GM19099 (cell line): ENCODE results near the gene NOL4L.

Source experiments
- POLR2A ChIP-seq: IDR thresholded peaks from 3 replicates; pipeline ENCODE4 v1.6.1; 2011; ENCODE audit warnings: low read depth; ENCODE audit not compliant: insufficient read length; ENCODE audit errors: extremely low read depth

The NOL4L gene

GRCh38 chr20:32607727-32608663 lies 22.9 kb upstream of the NOL4L start:
- no peak for TF ChIP-seq POLR2A

- no peak for TF ChIP-seq POLR2A
Observed at GRCh38 chr20:32607324-32607723, 22.2 kb upstream of the NOL4L start.

GRCh38 chr20:32606790-32607189 lies 21.7 kb upstream of the NOL4L start:
- TF ChIP-seq POLR2A: no peak

GRCh38 chr20:32606107-32606506 lies 21.0 kb upstream of the NOL4L start:
- no peak for TF ChIP-seq POLR2A

- TF ChIP-seq POLR2A: no peak
Observed at GRCh38 chr20:32605167-32605656, 20.1 kb upstream of the NOL4L start.

- no peak for TF ChIP-seq POLR2A
Observed at GRCh38 chr20:32603046-32603726, 18.1 kb upstream of the NOL4L start.

- no peak for TF ChIP-seq POLR2A
Observed at GRCh38 chr20:32602273-32602672, 17.1 kb upstream of the NOL4L start.

- TF ChIP-seq POLR2A: no peak
Observed at GRCh38 chr20:32600681-32601237, 15.6 kb upstream of the NOL4L start.

- TF ChIP-seq POLR2A: no peak
Observed at GRCh38 chr20:32599783-32600340, 14.7 kb upstream of the NOL4L start.

GRCh38 chr20:32598606-32599005 lies 13.5 kb upstream of the NOL4L start:
- no peak for TF ChIP-seq POLR2A

- TF ChIP-seq POLR2A: no peak
Observed at GRCh38 chr20:32597714-32598113, 12.6 kb upstream of the NOL4L start.

GRCh38 chr20:32596681-32597252 lies 11.6 kb upstream of the NOL4L start:
- TF ChIP-seq POLR2A: no peak

- TF ChIP-seq POLR2A: no peak
Observed at GRCh38 chr20:32595143-32595542, 10.0 kb upstream of the NOL4L start.

GRCh38 chr20:32594204-32594603 lies 9.1 kb upstream of the NOL4L start:
- no peak for TF ChIP-seq POLR2A

GRCh38 chr20:32592022-32592421 lies 6.9 kb upstream of the NOL4L start:
- no peak for TF ChIP-seq POLR2A
